OCI-LY3 (cell line): ENCODE data around the gene SHLD1.

Experiments used
- CTCF ChIP-seq: fragments of 200-600, 300-600 bp; sonication (generic); IDR thresholded peaks from 2 replicates; pipeline ENCODE4 v1.5.1; 2014; ENCODE audit warnings: antibody characterized with exemption, low read length, low read depth
- EZH2phosphoT487 ChIP-seq: fragments of 200-600 bp; shearing (Covaris generic); IDR thresholded peaks from 2 replicates; pipeline ENCODE4 v1.6.1; 2018; ENCODE audit warnings: antibody characterized with exemption, mixed run types, low read depth

- no peak for TF ChIP-seq CTCF
- no peak for TF ChIP-seq EZH2phosphoT487
Measured at GRCh38 chr20:5863040-5863833, 113.0 kb downstream of the SHLD1 start.
